Breast epithelium (tissue), 4 donors: ENCODE data around the gene MAP6D1. TPM values are rescaled to one million over a fixed set of nuclear protein-coding genes. Genes with fewer than 3 reads are reported as not detected.

ENCODE experiments used
- DNase-seq, 2 donors: peaks; one replicate each; pipeline ENCODE4 v3.0.0-alpha.2; 2019; ENCODE audit warnings: low spot score in 2 of 2
- H3K27ac ChIP-seq, 2 donors: fragments of 200-600 bp; sonication (generic) in 1 of 2; one replicate each; pipeline ENCODE4 v1.5.1; 2016 to 2019; ENCODE audit warnings: mild to moderate bottlenecking in 1 of 2
- H3K27me3 ChIP-seq, 2 donors: fragments of 200-600 bp; sonication (generic) in 1 of 2; one replicate each; pipeline versions ENCODE4 v1.5.1 to v1.6.0; 2017 to 2019; ENCODE audit warnings: control low read depth in 1 of 2, mild to moderate bottlenecking in 1 of 2
- H3K36me3 ChIP-seq: fragments of 200-600 bp; one replicate; pipeline ENCODE4 v1.5.1; 2019
- H3K4me1 ChIP-seq, 2 donors: fragments of 200-600 bp; sonication (generic); one replicate each; pipeline ENCODE4 v1.5.1; 2016 to 2019; ENCODE audit warnings: control low read depth in 1 of 2
- H3K4me3 ChIP-seq, 3 donors: fragments of 200-600 bp; sonication (generic); 1 replicate in 2 of 3; 2 replicates in 1 of 3; pipeline ENCODE4 v1.5.1; 2016 to 2019; ENCODE audit warnings: mild to moderate bottlenecking in 3 of 3, moderate library complexity in 2 of 3
- H3K9me3 ChIP-seq, 2 donors: fragments of 200-600 bp; sonication (generic) in 1 of 2; one replicate each; pipeline ENCODE4 v1.5.1; 2016 to 2019; ENCODE audit warnings: control low read depth in 1 of 2
- CTCF ChIP-seq, 3 donors: fragments of 450-650 bp; IDR thresholded peaks; one replicate each; pipeline ENCODE4 v1.5.1; 2016 to 2017; ENCODE audit warnings: antibody characterized with exemption in 3 of 3, mild to moderate bottlenecking in 3 of 3, moderate library complexity in 3 of 3
- POLR2A ChIP-seq: fragments of 450-650 bp; IDR thresholded peaks from one replicate; pipeline ENCODE4 v1.6.1; 2016; ENCODE audit warnings: antibody characterized with exemption, mild to moderate bottlenecking, moderate library complexity
- POLR2AphosphoS5 ChIP-seq, 3 donors: sonication (generic); formaldehyde crosslinking; IDR thresholded peaks; one replicate each; pipeline ENCODE4 v1.6.1; 2017; ENCODE audit warnings: antibody characterized with exemption in 3 of 3
- intact Hi-C: fragments of 100-400 bp; cut with DNase I; formaldehyde crosslinking; loops from one replicate; pipeline ENCODE4 v1.15.1; 2023; ENCODE audit warnings: low total_unique reads
- total RNA-seq, 3 donors: library from RNA; depleted of rRNA; stranded (reverse); fragments of >200 nt; gene quantifications; one replicate each; pipeline ENCODE4 v1.1.0, GENCODE V29; 2016

MAP6D1 gene
- total RNA-seq, 3 donors from 2014 or later: 0.33 to 2.1 (median 1.8) TPM

GRCh38 chr3:183808355-183808754, 17.0 kb downstream of the MAP6D1 start:
- no peaks in the 10 kb centered on the region for H3K4me1 ChIP-seq
- no peak overlapping the region for H3K4me3 ChIP-seq
- H3K9me3 ChIP-seq: no peaks in the 10 kb centered on the region
- no peaks in the 10 kb centered on the region for H3K27me3 ChIP-seq
- DNase-seq: no peak
- TF ChIP-seq POLR2A (no peak), POLR2AphosphoS5 (IDR thresholded peaks at IDR 0.05) (no peak), CTCF (IDR thresholded peaks at IDR 0.05) (no peak)
- H3K36me3 ChIP-seq: peaks cover 17% of the 10 kb centered on the region
- intact Hi-C loops: no loop called here
- H3K27ac ChIP-seq: no peak overlapping the region

- Histone ChIP-seq H3K4me3 (no peak overlapping the region), H3K36me3 (peaks cover 17% of the 10 kb centered on the region), H3K27me3 (no peaks in the 10 kb centered on the region), H3K9me3 (no peaks in the 10 kb centered on the region), H3K4me1 (no peaks in the 10 kb centered on the region), H3K27ac (no peak overlapping the region)
- no peak for DNase-seq
- intact Hi-C loops: no loop called here
- no peak for TF ChIP-seq POLR2A
- no peak for TF ChIP-seq POLR2AphosphoS5 (IDR thresholded peaks at IDR 0.05)
- no peak for TF ChIP-seq CTCF (IDR thresholded peaks at IDR 0.05)
Measured at GRCh38 chr3:183807881-183808280, 17.5 kb downstream of the MAP6D1 start.

- Histone ChIP-seq H3K4me3 (no peak overlapping the region), H3K36me3 (peaks cover 17% of the 10 kb centered on the region), H3K27ac (no peak overlapping the region), H3K27me3 (no peaks in the 10 kb centered on the region), H3K9me3 (no peaks in the 10 kb centered on the region), H3K4me1 (no peaks in the 10 kb centered on the region)
- TF ChIP-seq POLR2A: no peak
- TF ChIP-seq POLR2AphosphoS5 (IDR thresholded peaks at IDR 0.05): no peak
- TF ChIP-seq CTCF (IDR thresholded peaks at IDR 0.05): no peak
- intact Hi-C loops: no loop called here
- no peak for DNase-seq
Measured at GRCh38 chr3:183807209-183807728, 18.1 kb downstream of the MAP6D1 start.

GRCh38 chr3:183802989-183803388, 22.4 kb downstream of the MAP6D1 start:
- H3K4me1 ChIP-seq: no peaks in the 10 kb centered on the region

GRCh38 chr3:183801601-183802000, 23.8 kb downstream of the MAP6D1 start:
- Histone ChIP-seq H3K9me3 (no peaks in the 10 kb centered on the region), H3K27me3 (no peaks in the 10 kb centered on the region), H3K27ac (no peak overlapping the region), H3K4me1 (no peaks in the 10 kb centered on the region), H3K4me3 (no peak overlapping the region), H3K36me3 (peaks cover 14% of the 10 kb centered on the region)
- intact Hi-C loops: no loop called here
- TF ChIP-seq POLR2A (no peak), POLR2AphosphoS5 (IDR thresholded peaks at IDR 0.05) (no peak), CTCF (IDR thresholded peaks at IDR 0.05) (no peak)
- DNase-seq: no peak

More at GRCh38 chr3:183802989-183803388, 22.4 kb downstream of the MAP6D1 start:
- H3K27ac ChIP-seq: no peak overlapping the region
- no peaks in the 10 kb centered on the region for H3K27me3 ChIP-seq
- no peaks in the 10 kb centered on the region for H3K9me3 ChIP-seq
- intact Hi-C loops: no loop called here
- TF ChIP-seq POLR2AphosphoS5 (IDR thresholded peaks at IDR 0.05): no peak
- no peak for TF ChIP-seq POLR2A
- TF ChIP-seq CTCF (IDR thresholded peaks at IDR 0.05): no peak
- DNase-seq: no peak
- no peak overlapping the region for H3K4me3 ChIP-seq
- peaks cover 11% of the 10 kb centered on the region for H3K36me3 ChIP-seq
